Kidney capillary endothelial cell (primary cell): ENCODE data around the gene HIVEP1.
"Not testable (repeated sequence)": the region's sequence is repeated elsewhere in the genome, so short reads cannot be mapped to it uniquely, and the experiment has no call there.

Source experiments
- DNase-seq: peaks from one replicate; pipeline ENCODE4 v3.0.0-alpha.2; 2018; ENCODE audit warnings: low spot score

The HIVEP1 gene

GRCh38 chr6:12084681-12085080 lies 72.6 kb downstream of the HIVEP1 start:
- DNase-seq = no peak

GRCh38 chr6:12088531-12088930 lies 76.4 kb downstream of the HIVEP1 start:
- no peak for DNase-seq

GRCh38 chr6:12090714-12091113 lies 78.6 kb downstream of the HIVEP1 start:
- no peak for DNase-seq

GRCh38 chr6:12092762-12093161 lies 80.7 kb downstream of the HIVEP1 start:
- no peak for DNase-seq

GRCh38 chr6:12094689-12095088 lies 82.6 kb downstream of the HIVEP1 start:
- DNase-seq = no peak

GRCh38 chr6:12096342-12096741 lies 84.2 kb downstream of the HIVEP1 start:
- no peak for DNase-seq

- DNase-seq = no peak
Measured at GRCh38 chr6:12097791-12098190, 85.7 kb downstream of the HIVEP1 start.

- no peak for DNase-seq
Measured at GRCh38 chr6:12099623-12100338, 87.7 kb downstream of the HIVEP1 start.

- DNase-seq = no peak
Measured at GRCh38 chr6:12101048-12101447, 88.9 kb downstream of the HIVEP1 start.

GRCh38 chr6:12101653-12102312 lies 89.7 kb downstream of the HIVEP1 start:
- DNase-seq = no peak

- DNase-seq = no peak
Measured at GRCh38 chr6:12102350-12102749, 90.2 kb downstream of the HIVEP1 start.

GRCh38 chr6:12103158-12103557 lies 91.0 kb downstream of the HIVEP1 start:
- DNase-seq = no peak

GRCh38 chr6:12105271-12105670 lies 93.2 kb downstream of the HIVEP1 start:
- DNase-seq = no peak

GRCh38 chr6:12108376-12108775 lies 96.3 kb downstream of the HIVEP1 start:
- not testable (repeated sequence) for DNase-seq

GRCh38 chr6:12110523-12111362 lies 98.6 kb downstream of the HIVEP1 start:
- no peak for DNase-seq

- no peak for DNase-seq
Measured at GRCh38 chr6:12111363-12111670, 99.2 kb downstream of the HIVEP1 start.

GRCh38 chr6:12112540-12113189 lies 100.6 kb downstream of the HIVEP1 start:
- no peak for DNase-seq

GRCh38 chr6:12113190-12113577 lies 101.1 kb downstream of the HIVEP1 start:
- DNase-seq = peak; percentile 14

- no peak for DNase-seq
Measured at GRCh38 chr6:12114055-12114503, 102.0 kb downstream of the HIVEP1 start.

- DNase-seq = no peak
Measured at GRCh38 chr6:12115001-12115400, 102.9 kb downstream of the HIVEP1 start.

GRCh38 chr6:12115492-12115891 lies 103.4 kb downstream of the HIVEP1 start:
- DNase-seq = no peak

GRCh38 chr6:12116264-12116800 lies 104.2 kb downstream of the HIVEP1 start:
- no peak for DNase-seq
